Activated gamma-delta T cell (primary cell): ENCODE data around the gene PNLIPRP3.

Source experiments
- DNase-seq: peaks from one replicate; lab custom pipeline; 2025; lab: John Stamatoyannopoulos, UW

Gene PNLIPRP3

GRCh38 chr10:116450861-116451260, 23.2 kb downstream of the PNLIPRP3 start:
- DNase-seq, result no peak

GRCh38 chr10:116451711-116452337, 24.2 kb downstream of the PNLIPRP3 start:
- DNase-seq, result no peak

GRCh38 chr10:116452338-116452720, 24.7 kb downstream of the PNLIPRP3 start:
- no peak for DNase-seq

GRCh38 chr10:116457488-116457887, 29.8 kb downstream of the PNLIPRP3 start:
- DNase-seq, result no peak

- DNase-seq, result no peak
These were observed 32.6 kb downstream of the PNLIPRP3 start for GRCh38 chr10:116460219-116460618.

- no peak for DNase-seq
These were observed 34.0 kb downstream of the PNLIPRP3 start for GRCh38 chr10:116461680-116462079.

- no peak for DNase-seq
These were observed 36.6 kb downstream of the PNLIPRP3 start for GRCh38 chr10:116464257-116464656.

GRCh38 chr10:116465546-116465945, 37.9 kb downstream of the PNLIPRP3 start:
- no peak for DNase-seq

- DNase-seq, result no peak
These were observed 39.2 kb downstream of the PNLIPRP3 start for GRCh38 chr10:116466715-116467422.

- no peak for DNase-seq
These were observed 41.8 kb downstream of the PNLIPRP3 start for GRCh38 chr10:116469437-116469836.

- DNase-seq, result no peak
These were observed 42.4 kb downstream of the PNLIPRP3 start for GRCh38 chr10:116470071-116470470.

GRCh38 chr10:116470768-116471415, 43.2 kb downstream of the PNLIPRP3 start:
- no peak for DNase-seq

GRCh38 chr10:116472891-116473290, 45.2 kb downstream of the PNLIPRP3 start:
- DNase-seq, result no peak

GRCh38 chr10:116475866-116476265, 48.2 kb downstream of the PNLIPRP3 start:
- DNase-seq, result no peak

GRCh38 chr10:116476461-116476860, 48.8 kb downstream of the PNLIPRP3 start:
- DNase-seq, result no peak

GRCh38 chr10:116477986-116478664, 50.5 kb downstream of the PNLIPRP3 start:
- DNase-seq, result no peak

GRCh38 chr10:116486770-116487448, 59.3 kb downstream of the PNLIPRP3 start:
- no peak for DNase-seq

GRCh38 chr10:116487522-116488430, 60.1 kb downstream of the PNLIPRP3 start:
- no peak for DNase-seq

- no peak for DNase-seq
These were observed 61.8 kb downstream of the PNLIPRP3 start for GRCh38 chr10:116489460-116489859.

GRCh38 chr10:116490028-116490662, 62.5 kb downstream of the PNLIPRP3 start:
- DNase-seq, result no peak
